Sigmoid colon (tissue), 7 donors: ENCODE measurements around the gene SORCS2. TPM values are rescaled to one million over a fixed set of nuclear protein-coding genes. Genes with fewer than 3 reads are reported as not detected.

Experiments
- DNase-seq: peaks from one replicate; pipeline ENCODE4 v3.0.0-alpha.2; 2019
- H3K27ac ChIP-seq, 4 donors: fragments of 200-600 bp; sonication (generic); one replicate each; pipeline ENCODE4 v1.5.1; 2016 to 2019; ENCODE audit warnings: mild to moderate bottlenecking in 1 of 4
- H3K27me3 ChIP-seq, 3 donors: fragments of 200-600 bp; sonication (generic); one replicate each; pipeline ENCODE4 v1.5.1; 2019; ENCODE audit warnings: mild to moderate bottlenecking in 1 of 3
- H3K36me3 ChIP-seq, 4 donors: fragments of 200-600 bp; sonication (generic); one replicate each; pipeline ENCODE4 v1.5.1; 2016 to 2019
- H3K4me1 ChIP-seq, 4 donors: fragments of 200-600 bp; sonication (generic); one replicate each; pipeline ENCODE4 v1.5.1; 2017 to 2019
- H3K4me3 ChIP-seq, 4 donors: fragments of 200-600 bp; sonication (generic); one replicate each; pipeline ENCODE4 v1.5.1; 2017 to 2019; ENCODE audit warnings: mild to moderate bottlenecking in 2 of 4, moderate library complexity in 1 of 4
- H3K9me3 ChIP-seq, 4 donors: fragments of 200-600 bp in 3 of 4; sonication (generic) in 3 of 4; one replicate each; pipeline versions ENCODE4 v1.5.1 to v1.6.1; 2013 to 2019
- CTCF ChIP-seq, 4 experiments: fragments of 450-650 bp in 3 of 4; fragments of 200-600 bp in 1 of 4; IDR thresholded peaks; one replicate each; pipeline ENCODE4 v1.5.1; 2016 to 2019; ENCODE audit warnings: antibody characterized with exemption in 4 of 4, mild to moderate bottlenecking in 3 of 4, moderate library complexity in 2 of 4
- EP300 ChIP-seq, 4 donors: sonication (generic); formaldehyde crosslinking; IDR thresholded peaks; one replicate each; pipeline ENCODE4 v1.6.1; 2017; ENCODE audit warnings: antibody characterized with exemption in 4 of 4
- POLR2A ChIP-seq, 2 donors: fragments of 450-650 bp; IDR thresholded peaks; one replicate each; pipeline ENCODE4 v1.6.1; 2016; ENCODE audit warnings: antibody characterized with exemption in 2 of 2, mild to moderate bottlenecking in 2 of 2, moderate library complexity in 2 of 2
- POLR2AphosphoS5 ChIP-seq, 4 donors: sonication (generic); formaldehyde crosslinking; IDR thresholded peaks; one replicate each; pipeline ENCODE4 v1.6.1; 2017; ENCODE audit warnings: antibody characterized with exemption in 4 of 4
- WGBS, 2 donors: extraction: QIAGEN DNeasy Blood & Tissue Kit; methylation state at CpG; one replicate each; pipeline ENCODE4 v1.1.7; 2013; 5-methylcytosine and 5-hydroxymethylcytosine counted together
- intact Hi-C: fragments of 100-400 bp; cut with DNase I; formaldehyde crosslinking; loops from one replicate; pipeline ENCODE4 v1.15.1; 2023
- polyA plus RNA-seq, 3 donors: library from polyadenylated mRNA; stranded (reverse); fragments of 200-250 nt; gene quantifications; one replicate each; pipeline ENCODE4 v1.2.3, GENCODE V29; 2013
- total RNA-seq, 4 donors: library from RNA; depleted of rRNA; stranded (reverse); fragments of >200 nt; gene quantifications; one replicate each; pipeline ENCODE4 v1.1.0, GENCODE V29; 2016
- donor health status: healthy with polysubstance abuse.
- donor health status: Bipolar disorder and iron deficiency.
- donor health status: healthy.

SORCS2 gene
- total and polyA plus RNA-seq, 7 donors: 1.8 to 6.4 (median 3.9) TPM; not detected in 2

- no peak overlapping the region for H3K4me3 ChIP-seq
- no peaks in the 10 kb centered on the region for H3K36me3 ChIP-seq
- no peak for DNase-seq
- no peaks in the 10 kb centered on the region for H3K27me3 ChIP-seq
- TF ChIP-seq POLR2AphosphoS5 (IDR thresholded peaks at IDR 0.05): no peak
- no peak for TF ChIP-seq POLR2A (IDR thresholded peaks at IDR 0.05)
- no peak for TF ChIP-seq EP300 (IDR thresholded peaks at IDR 0.05)
- no peak for TF ChIP-seq CTCF (IDR thresholded peaks at IDR 0.05)
- H3K27ac ChIP-seq: no peak overlapping the region
- 82 to 86% methylated on average over 9 of the region's 9 CpGs for WGBS, 2 donors
- no peaks in the 10 kb centered on the region for H3K4me1 ChIP-seq
- intact Hi-C loops: loop anchor here (10.0 kb wide), 1 partner anchor 751 kb away; no protein-coding TSS in a partner anchor
- no peaks in the 10 kb centered on the region for H3K9me3 ChIP-seq
Observed at GRCh38 chr4:7725951-7726350, 533.6 kb downstream of the SORCS2 start.

- Histone ChIP-seq H3K36me3 (no peaks in the 10 kb centered on the region), H3K27me3 (no peaks in the 10 kb centered on the region), H3K27ac (no peak overlapping the region), H3K4me1 (no peaks in the 10 kb centered on the region), H3K4me3 (no peak overlapping the region), H3K9me3 (no peaks in the 10 kb centered on the region)
- intact Hi-C loops: loop anchor here (10.0 kb wide), 1 partner anchor 752 kb away; no protein-coding TSS in a partner anchor
- no peak for DNase-seq
- WGBS, 2 donors: 81 to 84% methylated on average over 22 of the region's 22 CpGs
- TF ChIP-seq EP300 (IDR thresholded peaks at IDR 0.05) (no peak), POLR2A (IDR thresholded peaks at IDR 0.05) (no peak), POLR2AphosphoS5 (IDR thresholded peaks at IDR 0.05) (no peak), CTCF (IDR thresholded peaks at IDR 0.05) (no peak)
Observed at GRCh38 chr4:7726665-7727413, 534.5 kb downstream of the SORCS2 start.

GRCh38 chr4:7727749-7728148 is 535.4 kb downstream of the SORCS2 start:
- DNase-seq: no peak
- no peak overlapping the region for H3K4me3 ChIP-seq
- no peaks in the 10 kb centered on the region for H3K4me1 ChIP-seq
- H3K27me3 ChIP-seq: no peaks in the 10 kb centered on the region
- no peak overlapping the region for H3K27ac ChIP-seq
- intact Hi-C loops: loop anchor here (10.0 kb wide), 1 partner anchor 753 kb away; no protein-coding TSS in a partner anchor
- H3K36me3 ChIP-seq: no peaks in the 10 kb centered on the region
- TF ChIP-seq CTCF (IDR thresholded peaks at IDR 0.05): no peak
- TF ChIP-seq POLR2AphosphoS5 (IDR thresholded peaks at IDR 0.05): no peak
- WGBS, 2 donors: 98 to 100% methylated on average over 1 of the region's 1 CpG
- H3K9me3 ChIP-seq: no peaks in the 10 kb centered on the region

- 71 to 85% methylated on average over 4 of the region's 4 CpGs for WGBS, 2 donors
- no peak overlapping the region for H3K27ac ChIP-seq
- no peaks in the 10 kb centered on the region for H3K36me3 ChIP-seq
- H3K4me1 ChIP-seq: no peaks in the 10 kb centered on the region
- no peak for DNase-seq
- H3K27me3 ChIP-seq: no peaks in the 10 kb centered on the region
- no peaks in the 10 kb centered on the region for H3K9me3 ChIP-seq
- H3K4me3 ChIP-seq: no peak overlapping the region
- TF ChIP-seq POLR2AphosphoS5 (IDR thresholded peaks at IDR 0.05) (no peak), EP300 (IDR thresholded peaks at IDR 0.05) (no peak), CTCF (IDR thresholded peaks at IDR 0.05) (no peak)
- intact Hi-C loops: no loop called here
Observed at GRCh38 chr4:7731437-7731836, 539.1 kb downstream of the SORCS2 start.

GRCh38 chr4:7732263-7732662 is 539.9 kb downstream of the SORCS2 start:
- H3K27me3 ChIP-seq: no peaks in the 10 kb centered on the region
- intact Hi-C loops: no loop called here

More at GRCh38 chr4:7732263-7732662, 539.9 kb downstream of the SORCS2 start:
- H3K9me3 ChIP-seq: no peaks in the 10 kb centered on the region
- H3K4me1 ChIP-seq: no peaks in the 10 kb centered on the region
- TF ChIP-seq CTCF (IDR thresholded peaks at IDR 0.05) (no peak), POLR2A (IDR thresholded peaks at IDR 0.05) (no peak), POLR2AphosphoS5 (IDR thresholded peaks at IDR 0.05) (no peak), EP300 (IDR thresholded peaks at IDR 0.05) (no peak)
- 90 to 92% methylated on average over 9 of the region's 9 CpGs for WGBS, 2 donors
- DNase-seq: no peak
- no peaks in the 10 kb centered on the region for H3K36me3 ChIP-seq
- no peak overlapping the region for H3K27ac ChIP-seq
- no peak overlapping the region for H3K4me3 ChIP-seq
